ENCODE measurements around the gene RPL27.

The RPL27 gene

GRCh38 chr17:43014020-43014648 is 15.9 kb downstream of the RPL27 start:
- peaks cover 23% of the 10 kb centered on the region for H3K36me3 ChIP-seq (ENCODE audit: control insufficient read depth, insufficient read depth, low read length)
- TF ChIP-seq CTCF (IDR thresholded peaks at IDR 0.05; ENCODE audit: insufficient read depth, low read length, poor library complexity, severe bottlenecking), result no peak

GRCh38 chr17:43014649-43015542 is 16.7 kb downstream of the RPL27 start:
- DNase-seq (ENCODE audit: extremely low read depth, insufficient read length), result no peak
- TF ChIP-seq CTCF (IDR thresholded peaks at IDR 0.05; ENCODE audit: insufficient read depth, low read length, poor library complexity, severe bottlenecking), result no peak
- no peaks in the 10 kb centered on the region for H3K27me3 ChIP-seq (replicated peaks; ENCODE audit: control insufficient read depth, insufficient read depth, low read length)
- no peak overlapping the region for H3K4me3 ChIP-seq (replicated peaks; ENCODE audit: low read depth, low read length)
- H3K36me3 ChIP-seq (ENCODE audit: control insufficient read depth, insufficient read depth, low read length), result peaks cover 23% of the 10 kb centered on the region

More at GRCh38 chr17:43014020-43014648, 15.9 kb downstream of the RPL27 start:
- no peak overlapping the region for H3K4me3 ChIP-seq (replicated peaks; ENCODE audit: low read depth, low read length)
- DNase-seq (ENCODE audit: extremely low read depth, insufficient read length), result no peak
- no peaks in the 10 kb centered on the region for H3K27me3 ChIP-seq (replicated peaks; ENCODE audit: control insufficient read depth, insufficient read depth, low read length)

GRCh38 chr17:43015579-43015978 is 17.4 kb downstream of the RPL27 start:
- no peaks in the 10 kb centered on the region for H3K27me3 ChIP-seq (replicated peaks; ENCODE audit: control insufficient read depth, insufficient read depth, low read length)
- no peak overlapping the region for H3K4me3 ChIP-seq (replicated peaks; ENCODE audit: low read depth, low read length)
- peaks cover 21% of the 10 kb centered on the region for H3K36me3 ChIP-seq (ENCODE audit: control insufficient read depth, insufficient read depth, low read length)
- no peak for DNase-seq (ENCODE audit: extremely low read depth, insufficient read length)
- no peak for TF ChIP-seq CTCF (IDR thresholded peaks at IDR 0.05; ENCODE audit: insufficient read depth, low read length, poor library complexity, severe bottlenecking)

GRCh38 chr17:43016216-43016615 is 18.0 kb downstream of the RPL27 start:
- Histone ChIP-seq H3K4me3 (replicated peaks; ENCODE audit: low read depth, low read length) (no peak overlapping the region), H3K27me3 (replicated peaks; ENCODE audit: control insufficient read depth, insufficient read depth, low read length) (no peaks in the 10 kb centered on the region), H3K36me3 (ENCODE audit: control insufficient read depth, insufficient read depth, low read length) (peaks cover 18% of the 10 kb centered on the region)
- no peak for DNase-seq (ENCODE audit: extremely low read depth, insufficient read length)
- no peak for TF ChIP-seq CTCF (IDR thresholded peaks at IDR 0.05; ENCODE audit: insufficient read depth, low read length, poor library complexity, severe bottlenecking)

- peaks cover 11% of the 10 kb centered on the region for H3K36me3 ChIP-seq (ENCODE audit: control insufficient read depth, insufficient read depth, low read length)
- TF ChIP-seq CTCF (IDR thresholded peaks at IDR 0.05; ENCODE audit: insufficient read depth, low read length, poor library complexity, severe bottlenecking), result no peak
- DNase-seq (ENCODE audit: extremely low read depth, insufficient read length), result no peak
- no peaks in the 10 kb centered on the region for H3K27me3 ChIP-seq (replicated peaks; ENCODE audit: control insufficient read depth, insufficient read depth, low read length)
- H3K4me3 ChIP-seq (replicated peaks; ENCODE audit: low read depth, low read length), result no peak overlapping the region
Observed at GRCh38 chr17:43018008-43018853, 20.0 kb downstream of the RPL27 start.
